ENCODE data around the gene GPX4. TPM values are rescaled to one million over a fixed set of nuclear protein-coding genes. Genes with fewer than 3 reads are reported as not detected.
A peak's percentile ranks its signal among the peaks of the same experiment; 100 is the strongest.

GPX4 gene
- polyA plus RNA-seq, 2 donors = 271 to 294 TPM

DNA sequence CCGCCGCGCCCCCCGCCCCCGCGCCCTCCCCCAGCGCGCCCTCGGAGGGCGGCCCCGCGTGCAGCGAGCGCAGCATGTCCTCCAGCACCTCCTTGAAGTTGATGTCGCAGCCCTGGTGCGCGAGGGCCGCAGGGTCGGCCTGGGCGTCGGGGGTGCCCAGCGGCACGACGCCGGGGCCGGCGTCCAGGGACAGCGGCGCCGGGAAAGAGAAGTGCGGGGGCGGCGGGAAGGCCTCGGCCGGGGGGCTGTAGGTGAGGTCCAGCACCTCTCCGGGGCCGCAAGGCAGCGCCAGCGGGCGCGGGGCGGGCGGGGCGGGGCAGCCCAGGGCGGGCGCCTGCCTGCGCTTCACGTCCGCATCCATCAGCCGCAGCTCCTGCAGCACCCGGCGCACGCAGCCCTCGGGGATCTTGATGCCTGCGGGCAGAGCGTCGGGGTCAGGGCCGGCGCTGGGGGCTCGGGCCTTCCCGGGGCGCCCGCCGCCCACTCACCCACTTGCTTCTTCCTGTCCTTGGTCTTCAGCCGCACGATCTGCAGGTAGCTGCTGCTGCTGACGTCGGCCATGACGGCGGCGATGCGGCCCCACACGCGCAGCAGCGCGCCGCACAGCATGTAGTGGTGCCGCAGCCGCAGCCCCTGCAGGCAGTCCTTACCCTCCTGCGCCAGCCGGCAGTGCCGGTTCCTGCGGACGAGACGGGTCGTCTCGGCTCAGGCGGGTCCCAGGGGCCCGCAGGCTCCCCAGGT lies 4.7 kb downstream of the GPX4 start:
- peaks cover 10 to 56% of the 10 kb centered on the region in 2 donors for H3K36me3 ChIP-seq (ENCODE audit: control insufficient read depth in 2 of 2, insufficient read depth in 2 of 2, low read length in 1 of 2)
- H3K27me3 ChIP-seq (ENCODE audit: control insufficient read depth in 1 of 2, insufficient read depth in 2 of 2, low read length in 2 of 2) = no peaks in the 10 kb centered on the region
- peaks cover 11 to 36% of the 10 kb centered on the region in 2 donors for H3K4me1 ChIP-seq (ENCODE audit: control insufficient read depth in 2 of 2, insufficient read depth in 2 of 2, low read length in 1 of 2)
- no peak overlapping the region for H3K4me3 ChIP-seq (ENCODE audit: low read depth in 1 of 2, low read length in 2 of 2)
- no peak overlapping the region for H3K27ac ChIP-seq (ENCODE audit: low read depth in 2 of 2, low read length in 1 of 2)
- 86 to 92% methylated on average over 65 to 89 of the region's 89 CpGs for WGBS, 2 donors
- H3K9me3 ChIP-seq (ENCODE audit: control insufficient read depth in 2 of 2, insufficient read depth in 1 of 2, low read depth in 1 of 2, low read length in 1 of 2) = no peaks in the 10 kb centered on the region

DNA sequence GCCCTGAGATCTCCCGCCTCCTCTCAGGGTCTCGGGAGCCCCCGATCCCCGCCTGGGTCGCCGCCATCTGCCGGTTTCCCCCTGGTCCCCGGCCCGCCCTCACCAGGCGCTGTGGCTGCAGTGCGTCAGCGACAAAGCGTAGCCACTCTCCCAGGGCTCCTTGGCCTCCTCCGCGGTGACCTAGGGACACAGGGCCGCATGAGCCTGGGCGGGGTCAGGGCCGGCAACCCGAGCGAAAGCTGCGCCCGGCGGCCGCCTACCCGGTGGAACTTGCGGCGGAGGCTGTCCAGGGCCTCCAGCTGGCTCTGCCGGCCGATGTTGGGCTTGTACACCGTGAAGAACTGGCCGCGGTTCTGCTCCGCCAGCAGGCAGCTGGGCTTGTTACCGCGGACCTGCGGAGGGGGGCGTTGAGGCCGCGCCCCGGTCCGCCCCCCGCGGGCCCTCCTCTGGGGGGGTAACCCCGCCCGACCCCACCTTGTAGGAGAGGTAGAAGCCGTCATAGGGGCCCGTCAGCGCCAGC lies 5.3 kb downstream of the GPX4 start:
- Histone ChIP-seq H3K9me3 (ENCODE audit: control insufficient read depth in 2 of 2, insufficient read depth in 1 of 2, low read depth in 1 of 2, low read length in 1 of 2) (no peaks in the 10 kb centered on the region), H3K4me3 (ENCODE audit: low read depth in 1 of 2, low read length in 2 of 2) (no peak overlapping the region), H3K27me3 (ENCODE audit: control insufficient read depth in 1 of 2, insufficient read depth in 2 of 2, low read length in 2 of 2) (no peaks in the 10 kb centered on the region), H3K27ac (ENCODE audit: low read depth in 2 of 2, low read length in 1 of 2) (no peak overlapping the region), H3K4me1 (ENCODE audit: control insufficient read depth in 2 of 2, insufficient read depth in 2 of 2, low read length in 1 of 2) (peaks cover 11 to 43% of the 10 kb centered on the region in 2 donors), H3K36me3 (ENCODE audit: control insufficient read depth in 2 of 2, insufficient read depth in 2 of 2, low read length in 1 of 2) (peaks cover 10 to 62% of the 10 kb centered on the region in 2 donors)
- 65 to 79% methylated on average over 44 to 48 of the region's 48 CpGs for WGBS, 2 donors

DNA sequence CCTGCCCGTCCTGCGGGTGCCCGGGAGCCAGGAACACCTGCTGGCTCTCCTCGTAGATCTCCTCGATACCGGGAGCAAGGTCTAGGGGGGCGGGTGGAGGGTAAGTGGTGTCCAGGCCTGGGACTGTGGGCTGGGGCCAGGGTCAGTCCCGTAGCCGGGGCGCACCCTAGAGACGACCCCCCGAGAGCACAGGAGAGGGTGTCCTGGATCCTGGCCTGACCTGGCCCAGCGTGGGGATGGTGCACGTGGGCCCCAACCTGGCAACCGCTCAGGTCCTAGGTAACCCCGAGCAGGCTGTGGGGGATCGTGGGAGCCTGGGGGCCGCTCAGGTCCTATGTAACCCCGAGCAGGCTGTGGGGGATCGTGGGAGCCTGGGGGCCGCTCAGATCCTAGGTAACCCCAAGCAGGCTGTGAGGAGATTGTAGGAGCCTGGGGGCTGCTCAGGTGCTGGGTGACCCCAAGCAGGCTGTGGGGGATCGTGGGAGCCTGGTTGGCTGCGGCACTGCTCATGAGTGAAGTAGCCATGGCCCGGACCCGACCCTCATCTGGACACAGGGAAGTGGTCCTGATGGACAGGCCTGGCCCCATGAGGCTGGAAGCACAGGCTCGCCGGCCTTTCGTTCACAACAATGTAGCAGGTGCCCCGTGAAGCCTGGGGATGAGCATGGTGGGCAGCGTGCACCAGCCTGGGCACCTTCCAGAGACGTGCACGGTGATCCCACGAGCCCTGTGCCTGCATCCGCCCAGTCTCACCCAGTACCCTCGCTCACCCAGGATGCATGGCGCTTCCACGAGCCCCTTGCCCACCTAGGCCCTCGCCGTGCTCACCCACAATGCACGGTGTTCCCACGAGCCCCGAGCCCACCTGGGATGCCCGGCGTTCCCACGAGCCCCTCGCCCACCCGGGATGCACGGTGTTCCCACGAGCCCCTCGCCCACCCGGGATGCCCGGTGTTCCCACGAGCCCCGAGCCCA lies 6.2 kb downstream of the GPX4 start:
- no peak overlapping the region for H3K4me3 ChIP-seq (ENCODE audit: low read depth in 1 of 2, low read length in 2 of 2)
- WGBS, 2 donors = 89% methylated on average over 54 of the region's 54 CpGs

DNA sequence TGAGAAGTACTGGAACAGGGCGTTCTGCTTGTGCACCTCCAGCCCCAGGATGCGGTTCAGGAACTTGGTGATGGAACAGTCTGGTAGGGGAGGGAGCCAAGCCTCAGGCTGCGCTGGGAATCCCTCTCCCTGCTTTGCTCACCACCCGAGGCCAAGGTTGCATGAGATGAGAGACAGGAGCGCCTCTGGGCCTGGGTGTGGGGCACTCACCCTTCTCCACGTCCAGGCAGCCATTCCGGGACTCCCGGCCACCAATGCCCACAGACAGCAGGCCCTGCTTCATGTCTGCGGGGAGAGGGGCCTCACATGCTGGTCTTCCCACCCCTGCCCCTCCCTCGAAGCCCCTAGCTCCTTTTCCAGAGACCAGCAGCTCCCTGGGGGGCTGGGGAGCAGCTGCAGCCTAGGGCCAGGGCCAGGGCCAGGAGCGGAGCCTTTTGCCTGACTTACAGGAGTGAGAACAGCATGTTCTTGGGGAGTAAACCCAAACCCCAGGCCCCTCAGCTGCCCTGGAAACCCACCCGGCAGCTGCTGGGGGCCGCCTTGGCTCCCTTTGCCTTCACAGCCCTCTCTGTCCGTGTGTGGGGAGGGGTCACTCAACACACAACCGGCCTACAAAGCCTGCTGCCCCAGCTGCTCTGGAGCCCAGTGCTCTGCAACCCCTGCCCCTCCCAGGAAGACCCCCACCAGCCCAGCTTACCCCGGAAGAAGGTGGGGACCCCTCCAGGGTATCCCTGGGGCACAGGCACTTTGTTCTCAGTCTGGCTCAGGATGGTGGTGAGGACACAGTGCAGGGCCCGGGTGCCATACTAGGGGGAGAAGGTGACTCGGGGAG lies 7.2 kb downstream of the GPX4 start:
- Histone ChIP-seq H3K4me1 (ENCODE audit: control insufficient read depth in 2 of 2, insufficient read depth in 2 of 2, low read length in 1 of 2) (peaks cover 6 to 38% of the 10 kb centered on the region in 2 donors), H3K27me3 (ENCODE audit: control insufficient read depth in 1 of 2, insufficient read depth in 2 of 2, low read length in 2 of 2) (no peaks in the 10 kb centered on the region), H3K9me3 (ENCODE audit: control insufficient read depth in 2 of 2, insufficient read depth in 1 of 2, low read depth in 1 of 2, low read length in 1 of 2) (no peaks in the 10 kb centered on the region), H3K4me3 (ENCODE audit: low read depth in 1 of 2, low read length in 2 of 2) (no peak overlapping the region), H3K36me3 (ENCODE audit: control insufficient read depth in 2 of 2, insufficient read depth in 2 of 2, low read length in 1 of 2) (peaks cover 13 to 71% of the 10 kb centered on the region in 2 donors), H3K27ac (ENCODE audit: low read depth in 2 of 2, low read length in 1 of 2) (peak overlapping the region in 1 of 2 donors; percentile 81)
- 67 to 69% methylated on average over 16 to 18 of the region's 18 CpGs for WGBS, 2 donors

More for the DNA sequence above, 6.2 kb downstream of the GPX4 start:
- Histone ChIP-seq H3K36me3 (ENCODE audit: control insufficient read depth in 2 of 2, insufficient read depth in 2 of 2, low read length in 1 of 2) (peaks cover 10 to 66% of the 10 kb centered on the region in 2 donors), H3K27me3 (ENCODE audit: control insufficient read depth in 1 of 2, insufficient read depth in 2 of 2, low read length in 2 of 2) (no peaks in the 10 kb centered on the region), H3K27ac (ENCODE audit: low read depth in 2 of 2, low read length in 1 of 2) (no peak overlapping the region), H3K9me3 (ENCODE audit: control insufficient read depth in 2 of 2, insufficient read depth in 1 of 2, low read depth in 1 of 2, low read length in 1 of 2) (no peaks in the 10 kb centered on the region), H3K4me1 (ENCODE audit: control insufficient read depth in 2 of 2, insufficient read depth in 2 of 2, low read length in 1 of 2) (peaks cover 10 to 44% of the 10 kb centered on the region in 2 donors)

DNA sequence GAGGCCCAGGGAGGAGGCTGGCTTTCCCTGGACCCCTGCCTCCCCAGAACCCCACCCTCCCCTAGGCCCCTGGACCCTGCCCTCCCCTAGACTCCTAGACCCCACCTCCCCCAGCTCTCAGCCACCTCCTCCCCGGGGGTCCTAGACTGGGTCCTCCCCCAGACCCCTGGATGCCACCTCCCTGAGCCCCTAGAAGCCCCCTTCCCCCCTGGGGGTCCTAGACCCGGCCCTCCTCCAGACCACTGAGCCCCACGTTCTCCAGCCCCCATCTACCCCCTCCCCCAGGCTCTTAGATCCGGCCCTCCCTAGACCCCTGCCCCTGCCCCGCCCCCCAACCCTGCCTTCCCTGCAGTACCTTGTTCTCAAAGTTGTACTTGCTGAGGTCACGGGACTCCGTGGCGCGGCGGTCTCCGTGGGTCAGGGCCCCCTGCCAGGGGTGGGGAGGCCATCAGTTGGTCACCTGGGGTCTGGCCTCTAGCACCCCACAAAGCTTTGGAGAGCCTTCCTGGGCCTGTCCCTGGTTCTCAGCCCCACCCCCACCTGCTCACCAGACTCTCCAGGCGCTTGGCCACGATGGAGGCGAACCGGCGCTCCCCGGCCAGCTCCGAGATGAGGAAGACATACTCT lies 8.0 kb downstream of the GPX4 start:
- Histone ChIP-seq H3K36me3 (ENCODE audit: control insufficient read depth in 2 of 2, insufficient read depth in 2 of 2, low read length in 1 of 2) (peaks cover 14 to 70% of the 10 kb centered on the region in 2 donors), H3K4me3 (ENCODE audit: low read depth in 1 of 2, low read length in 2 of 2) (no peak overlapping the region), H3K4me1 (ENCODE audit: control insufficient read depth in 2 of 2, insufficient read depth in 2 of 2, low read length in 1 of 2) (peaks cover 6 to 32% of the 10 kb centered on the region in 2 donors), H3K27ac (ENCODE audit: low read depth in 2 of 2, low read length in 1 of 2) (peak overlapping the region; percentile 67 to 81), H3K27me3 (ENCODE audit: control insufficient read depth in 1 of 2, insufficient read depth in 2 of 2, low read length in 2 of 2) (no peaks in the 10 kb centered on the region), H3K9me3 (ENCODE audit: control insufficient read depth in 2 of 2, insufficient read depth in 1 of 2, low read depth in 1 of 2, low read length in 1 of 2) (no peaks in the 10 kb centered on the region)
- 45 to 57% methylated on average over 17 to 18 of the region's 18 CpGs for WGBS, 2 donors

DNA sequence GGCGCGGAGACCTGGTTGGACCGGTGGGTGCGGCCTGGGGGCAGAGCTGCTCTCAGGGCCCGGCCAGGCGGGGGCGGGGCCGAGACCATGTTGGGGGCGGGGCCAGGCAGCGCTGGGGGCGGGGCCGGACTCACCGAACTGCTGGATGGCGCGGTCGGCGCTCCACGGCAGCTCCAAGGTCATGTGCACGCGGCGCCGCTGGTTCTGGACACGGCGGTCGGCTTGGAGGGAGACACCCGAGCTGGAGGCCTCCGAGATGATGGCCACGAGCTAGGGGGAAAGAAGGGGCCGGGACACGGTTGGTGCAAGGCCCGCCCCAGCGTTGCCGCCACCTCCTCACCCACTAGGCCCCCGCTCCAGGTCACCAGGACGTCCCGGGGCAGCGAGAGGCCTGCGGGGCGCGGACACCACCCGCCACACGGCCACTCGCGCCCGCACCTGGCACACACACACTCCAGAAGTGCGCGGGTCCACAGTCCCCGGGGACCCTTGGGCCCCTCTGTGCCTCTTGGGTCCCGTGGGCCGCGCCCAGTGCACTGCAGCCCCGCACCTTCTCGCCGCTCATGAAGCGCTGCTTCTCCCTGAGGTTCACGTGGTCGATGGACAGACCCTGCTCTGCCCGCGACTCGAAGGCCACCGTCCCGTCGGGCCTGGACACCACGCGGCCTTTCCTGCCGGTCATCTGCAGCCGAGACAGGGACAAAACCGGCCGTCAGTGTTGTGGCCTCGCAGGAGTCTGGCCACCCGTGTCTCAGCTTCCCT lies 8.7 kb downstream of the GPX4 start:
- H3K4me3 ChIP-seq (ENCODE audit: low read depth in 1 of 2, low read length in 2 of 2) = no peak overlapping the region
- H3K27ac ChIP-seq (ENCODE audit: low read depth in 2 of 2, low read length in 1 of 2) = peak overlapping the region; percentile 67 to 81
- H3K4me1 ChIP-seq (ENCODE audit: control insufficient read depth in 2 of 2, insufficient read depth in 2 of 2, low read length in 1 of 2) = peaks cover 6 to 37% of the 10 kb centered on the region in 2 donors
- H3K36me3 ChIP-seq (ENCODE audit: control insufficient read depth in 2 of 2, insufficient read depth in 2 of 2, low read length in 1 of 2) = peaks cover 13 to 70% of the 10 kb centered on the region in 2 donors
- H3K9me3 ChIP-seq (ENCODE audit: control insufficient read depth in 2 of 2, insufficient read depth in 1 of 2, low read depth in 1 of 2, low read length in 1 of 2) = no peaks in the 10 kb centered on the region
- no peaks in the 10 kb centered on the region for H3K27me3 ChIP-seq (ENCODE audit: control insufficient read depth in 1 of 2, insufficient read depth in 2 of 2, low read length in 2 of 2)
- 57 to 64% methylated on average over 58 to 71 of the region's 71 CpGs for WGBS, 2 donors

DNA sequence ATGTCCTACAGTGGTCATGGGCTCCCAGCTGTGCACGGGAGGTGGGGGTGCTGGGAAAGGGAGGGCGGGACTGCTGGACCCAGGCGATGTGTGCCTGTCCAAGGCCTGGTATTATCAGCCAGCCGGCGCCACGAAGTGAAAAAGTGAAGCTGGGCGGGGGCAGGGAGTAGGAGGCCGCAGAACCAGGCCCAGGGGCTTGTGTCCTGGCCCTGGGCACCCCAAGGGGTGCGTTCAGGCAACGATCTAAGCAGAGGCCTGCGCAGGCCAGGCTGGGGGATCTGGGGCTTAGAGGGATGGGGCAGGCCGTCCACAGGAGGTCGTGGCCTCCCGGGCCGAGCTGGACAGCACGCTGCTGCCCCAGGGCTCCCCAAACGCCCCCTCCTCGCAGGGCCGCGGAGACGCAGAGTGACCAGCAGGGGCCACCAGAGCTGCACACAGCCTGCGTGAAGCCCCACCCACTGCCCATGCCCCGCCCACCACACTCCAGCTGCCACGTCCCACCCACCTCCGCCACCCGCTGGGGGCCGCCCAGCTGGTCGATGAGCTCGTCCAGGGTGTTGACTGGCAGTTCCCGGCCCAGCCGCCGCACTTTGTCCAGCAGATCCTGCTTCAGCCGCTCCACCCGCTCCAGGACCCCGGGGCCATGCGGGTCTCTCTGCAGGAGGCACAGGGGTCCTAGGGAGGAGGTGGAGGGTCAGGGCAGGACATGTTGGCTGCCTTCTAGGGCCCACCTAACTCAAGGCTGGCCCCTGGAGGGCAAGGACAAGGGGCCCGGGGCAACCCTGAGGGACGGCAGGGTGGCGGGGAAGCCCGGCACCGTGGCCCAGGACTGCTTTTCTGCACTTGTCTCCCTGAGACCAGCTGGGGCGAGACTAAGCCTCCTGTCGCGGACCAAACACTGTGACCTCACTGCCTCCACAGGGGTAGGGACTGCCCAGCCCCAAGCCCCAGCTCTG lies 9.5 kb downstream of the GPX4 start:
- peaks cover 6 to 43% of the 10 kb centered on the region in 2 donors for H3K4me1 ChIP-seq (ENCODE audit: control insufficient read depth in 2 of 2, insufficient read depth in 2 of 2, low read length in 1 of 2)
- no peaks in the 10 kb centered on the region for H3K27me3 ChIP-seq (ENCODE audit: control insufficient read depth in 1 of 2, insufficient read depth in 2 of 2, low read length in 2 of 2)
- peak overlapping the region; percentile 66 to 83 for H3K27ac ChIP-seq (ENCODE audit: low read depth in 2 of 2, low read length in 1 of 2)
- no peaks in the 10 kb centered on the region for H3K9me3 ChIP-seq (ENCODE audit: control insufficient read depth in 2 of 2, insufficient read depth in 1 of 2, low read depth in 1 of 2, low read length in 1 of 2)
- 30 to 37% methylated on average over 31 to 44 of the region's 44 CpGs for WGBS, 2 donors
- H3K4me3 ChIP-seq (ENCODE audit: low read depth in 1 of 2, low read length in 2 of 2) = no peak overlapping the region
- peaks cover 14 to 72% of the 10 kb centered on the region in 2 donors for H3K36me3 ChIP-seq (ENCODE audit: control insufficient read depth in 2 of 2, insufficient read depth in 2 of 2, low read length in 1 of 2)

Measured in esophagus (tissue), 2 donors.